Measurements from ENCODE around the gene EPAS1. TPM values are rescaled to one million over a fixed set of nuclear protein-coding genes. Genes with fewer than 3 reads are reported as not detected.

Gene EPAS1
- total and polyA plus RNA-seq, 8 donors = 35.6 to 165 (median 76.0) TPM

DNA sequence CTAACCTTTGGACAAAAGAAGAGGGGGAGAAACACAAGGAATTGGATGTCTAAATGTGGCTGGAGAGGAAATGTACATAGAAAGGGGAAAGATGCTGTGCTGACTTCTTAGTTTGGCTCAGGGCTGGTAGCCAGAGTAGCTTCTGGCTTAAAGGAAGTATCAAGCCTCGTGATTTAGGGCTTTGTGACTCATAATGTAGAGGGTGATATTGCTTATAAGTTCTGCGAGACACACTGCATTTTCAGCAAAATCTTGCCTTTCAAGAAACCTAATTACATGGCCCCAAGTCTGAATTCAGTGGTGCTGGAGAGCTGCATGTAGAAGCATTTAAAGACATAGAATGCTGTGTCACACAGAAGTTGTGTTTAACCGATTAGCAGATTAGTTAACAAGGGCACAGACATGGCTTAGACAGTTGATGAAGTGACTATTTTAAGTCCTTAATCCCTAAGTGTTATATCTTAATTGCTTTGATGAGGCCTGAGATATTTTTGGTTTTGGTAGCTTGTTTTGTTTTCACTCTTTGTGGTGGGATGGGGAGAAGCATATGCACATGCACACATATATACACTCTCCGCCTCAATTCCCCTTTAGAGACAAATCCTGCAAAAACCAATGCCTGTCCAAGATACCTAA is 66.4 kb downstream of the EPAS1 start:
- no peaks in the 10 kb centered on the region for H3K27me3 ChIP-seq
- peaks cover 0 to 4% (median 0%) of the 10 kb centered on the region in 3 donors for H3K4me1 ChIP-seq
- intact Hi-C loops (cut with DNase I) = loop anchor here in 2 of 3 donors (10.0 kb wide), 3 partner anchors 59 to 299 kb away; partner anchors contain the start of gene EPAS1 (in 1 of the 2)
- ATAC-seq (peak in 2 of 4 donors; percentile 64 to 65), FAIRE-seq (no peak), DNase-seq (no peak)
- 84 to 88% methylated on average over 4 of the region's 4 CpGs for WGBS, 2 donors
- no peak for TF ChIP-seq CTCF (IDR thresholded peaks at IDR 0.05)
- peak overlapping the region in 1 of 4 donors; percentile 9 for H3K27ac ChIP-seq
- H3K36me3 ChIP-seq = peaks cover 0 to 26% (median 10%) of the 10 kb centered on the region in 3 donors
- H3K9me3 ChIP-seq = no peaks in the 10 kb centered on the region
- H3K4me3 ChIP-seq = no peak overlapping the region

- Histone ChIP-seq H3K36me3 (peaks cover under 1 to 39% (median 15%) of the 10 kb centered on the region in 3 donors), H3K9me3 (no peaks in the 10 kb centered on the region), H3K27ac (no peak overlapping the region), H3K4me3 (no peak overlapping the region), H3K27me3 (no peaks in the 10 kb centered on the region), H3K4me1 (peaks cover 0 to 4% (median 0%) of the 10 kb centered on the region in 3 donors)
- intact Hi-C loops (cut with DNase I) = loop anchor here in 2 of 3 donors (10.0 kb wide), 3 partner anchors 60 to 300 kb away; partner anchors contain the start of gene EPAS1 (in 1 of the 2)
- ATAC-seq (peak; percentile 61 to 84 (median 82)), DNase-seq (peak in 1 of 6 donors; percentile 45), FAIRE-seq (no peak)
- 50 to 52% methylated on average over 4 of the region's 4 CpGs for WGBS, 2 donors
- peak; percentile 63 to 81 (median 76) for TF ChIP-seq CTCF (IDR thresholded peaks at IDR 0.05)
Measured at GRCh38 chr2:46364797-46365457, 67.7 kb downstream of the EPAS1 start.

DNA sequence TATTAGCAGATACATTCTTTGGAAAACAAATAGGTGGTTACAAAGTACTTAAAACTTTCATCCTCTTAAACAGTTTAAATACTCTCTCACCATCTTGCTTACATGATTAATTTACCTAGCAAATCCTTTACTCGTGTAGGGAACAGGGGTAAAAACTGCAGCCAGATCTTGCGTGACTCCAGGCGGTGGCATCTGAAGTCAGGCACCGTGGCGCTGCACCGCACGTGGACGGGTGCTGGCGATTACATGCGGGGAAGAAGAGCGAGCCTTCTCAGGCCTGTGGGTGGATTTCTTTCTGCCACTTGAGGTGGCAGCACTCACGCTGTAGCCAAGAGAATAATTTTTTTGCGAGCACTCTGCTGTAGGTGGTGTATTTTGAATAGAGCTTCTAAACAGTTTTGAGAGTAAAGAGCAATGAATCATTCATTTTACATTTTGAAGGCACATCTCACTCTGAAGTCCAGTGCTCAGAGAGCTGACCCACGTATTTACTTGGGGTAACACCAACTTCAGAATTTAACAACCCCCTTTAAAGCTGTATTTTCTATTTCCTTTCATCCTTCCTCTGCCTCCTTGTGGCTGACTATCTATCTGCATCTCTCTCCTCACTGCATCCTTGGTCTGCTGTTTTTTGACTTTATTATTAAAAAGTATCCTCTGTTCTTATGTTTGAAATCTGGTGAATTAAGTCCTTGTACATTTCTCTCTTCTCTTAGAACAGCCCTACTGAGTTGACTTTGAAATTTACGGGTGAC is 68.9 kb downstream of the EPAS1 start:
- Histone ChIP-seq H3K27me3 (no peaks in the 10 kb centered on the region), H3K9me3 (no peaks in the 10 kb centered on the region), H3K36me3 (peaks cover 7 to 41% (median 24%) of the 10 kb centered on the region in 3 donors), H3K27ac (peak overlapping the region in 1 of 4 donors; percentile 19), H3K4me1 (peaks cover 0 to 4% (median 0%) of the 10 kb centered on the region in 3 donors), H3K4me3 (no peak overlapping the region)
- FAIRE-seq (no peak), ATAC-seq (no peak), DNase-seq (no peak)
- intact Hi-C loops (cut with DNase I) = loop anchor here in 2 of 3 donors (10.0 kb wide), 3 partner anchors 61 to 301 kb away; partner anchors contain the start of gene EPAS1 (in 1 of the 2)
- TF ChIP-seq CTCF (IDR thresholded peaks at IDR 0.05) = no peak
- 88 to 89% methylated on average over 15 of the region's 15 CpGs for WGBS, 2 donors

DNA sequence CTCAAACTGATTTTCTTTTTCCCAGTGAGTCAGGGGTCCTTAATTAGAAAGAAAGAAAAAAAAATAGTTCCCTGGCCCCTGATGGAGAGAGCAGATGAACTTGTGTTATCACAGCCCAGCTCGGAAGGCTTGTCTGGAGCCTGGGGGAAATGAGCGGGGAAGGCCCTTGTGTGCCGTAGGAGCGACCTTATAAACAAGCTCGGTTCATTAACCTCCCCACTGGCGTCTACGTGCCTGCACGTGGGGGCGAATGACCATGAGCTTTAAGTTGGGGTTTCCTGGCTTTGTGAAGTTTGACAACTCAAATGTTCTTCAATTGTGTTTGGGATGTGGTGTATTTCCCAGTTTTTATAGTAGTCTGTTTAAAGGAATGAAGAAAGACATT is 69.5 kb downstream of the EPAS1 start:
- H3K4me1 ChIP-seq = peaks cover 0 to 4% (median 0%) of the 10 kb centered on the region in 3 donors
- intact Hi-C loops (cut with DNase I) = loop anchor here in 2 of 3 donors (10.0 kb wide), 3 partner anchors 62 to 302 kb away; partner anchors contain the start of gene EPAS1 (in 1 of the 2)
- no peaks in the 10 kb centered on the region for H3K9me3 ChIP-seq
- no peak for FAIRE-seq
- no peak overlapping the region for H3K27ac ChIP-seq
- 79 to 87% methylated on average over 9 of the region's 9 CpGs for WGBS, 2 donors
- no peak for DNase-seq
- no peaks in the 10 kb centered on the region for H3K27me3 ChIP-seq
- ATAC-seq = no peak
- TF ChIP-seq CTCF (IDR thresholded peaks at IDR 0.05) = no peak
- H3K36me3 ChIP-seq = peaks cover 7 to 41% (median 19%) of the 10 kb centered on the region in 3 donors
- H3K4me3 ChIP-seq = no peak overlapping the region
